GM20431 (cell line): ENCODE measurements around the gene RTP3.
"Not testable (repeated sequence)": the region's sequence is repeated elsewhere in the genome, so short reads cannot be mapped to it uniquely, and the experiment has no call there.

Experiments used
- in situ Hi-C: fragments of 300-500 bp; cut with MseI, MboI; formaldehyde crosslinking; loops from one replicate; pipeline ENCODE4 v1.15.0; 2020; ENCODE audit warnings: low sequenced_read_pairs; ENCODE audit not compliant: unreplicated experiment

RTP3 gene

DNA sequence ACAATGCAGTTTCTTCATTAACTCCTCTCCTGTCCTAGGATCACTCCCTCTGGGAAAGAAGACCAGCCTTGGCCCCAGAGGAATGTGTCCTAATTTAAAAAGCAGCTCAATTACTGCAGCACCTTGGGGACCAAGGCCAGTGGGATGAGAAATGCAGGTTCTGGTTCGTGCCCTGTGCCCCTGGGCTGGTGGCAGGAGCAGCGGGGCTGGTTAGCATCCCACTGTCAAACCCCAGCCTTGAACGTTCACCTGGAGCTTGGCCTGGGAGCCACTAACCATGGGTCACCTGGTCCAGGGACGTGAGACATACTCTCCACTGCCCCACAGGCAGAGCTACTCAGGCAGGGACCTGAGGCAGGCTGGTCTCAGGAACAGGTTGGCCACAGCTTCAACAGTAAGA lies 8.4 kb upstream of the RTP3 start:
- in situ Hi-C loops = loop anchor here (10.0 kb wide), 1 partner anchor 135 kb away; no protein-coding TSS in a partner anchor

DNA sequence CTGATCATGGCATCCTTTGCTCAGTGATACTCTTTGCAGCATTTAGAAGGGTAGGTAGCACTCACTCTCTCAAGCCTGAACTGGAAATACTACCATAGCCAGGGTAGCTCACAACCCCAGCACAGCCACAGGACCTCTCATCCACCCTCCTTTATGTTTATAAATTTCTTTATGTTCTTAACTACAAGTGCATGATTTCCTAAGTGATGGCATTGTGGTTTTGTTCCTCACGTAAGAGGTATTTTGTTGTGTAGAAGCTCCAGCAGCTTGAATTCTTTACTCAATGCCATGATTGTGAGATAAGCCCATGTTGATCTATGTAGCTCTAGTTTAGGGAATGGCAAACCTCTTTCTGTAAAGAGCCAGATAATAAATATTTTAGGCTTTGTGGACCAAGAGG lies 7.9 kb upstream of the RTP3 start:
- in situ Hi-C loops = loop anchor here (10.0 kb wide), 1 partner anchor 135 kb away; no protein-coding TSS in a partner anchor

DNA sequence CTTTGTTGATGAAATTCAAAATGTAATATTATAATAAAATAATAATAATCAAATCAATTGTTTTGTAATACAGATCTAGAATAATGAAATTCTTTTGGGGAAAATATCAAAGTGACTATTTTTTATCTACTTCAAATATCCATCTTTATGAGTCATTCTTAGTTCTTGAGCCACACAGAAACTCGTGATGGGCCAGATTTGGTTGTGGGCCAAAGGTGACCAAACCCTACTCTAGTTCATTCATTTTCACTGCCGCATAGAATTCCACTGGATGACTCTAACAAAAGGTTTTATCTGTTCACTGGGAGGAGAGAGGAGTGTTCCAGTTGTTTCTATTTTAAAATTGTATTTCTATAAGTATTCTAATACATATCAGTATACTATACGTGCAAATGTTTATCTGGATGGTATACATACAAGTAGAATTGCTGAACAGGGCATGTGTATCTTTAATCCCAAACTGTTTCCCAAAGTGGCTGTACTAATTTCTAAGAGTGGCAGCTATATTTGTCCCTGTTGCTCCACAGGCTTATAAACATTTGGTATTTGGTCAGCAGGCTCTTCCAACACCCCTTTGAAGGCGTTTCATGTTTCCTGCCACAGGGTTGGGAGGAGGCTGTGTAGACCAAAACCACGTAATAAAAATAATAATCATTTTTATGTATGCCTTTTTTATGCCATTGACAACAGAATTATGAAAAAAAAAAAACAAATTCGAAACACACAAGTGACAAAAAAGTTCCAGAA lies 7.3 kb upstream of the RTP3 start:
- in situ Hi-C loops = no loop called here

DNA sequence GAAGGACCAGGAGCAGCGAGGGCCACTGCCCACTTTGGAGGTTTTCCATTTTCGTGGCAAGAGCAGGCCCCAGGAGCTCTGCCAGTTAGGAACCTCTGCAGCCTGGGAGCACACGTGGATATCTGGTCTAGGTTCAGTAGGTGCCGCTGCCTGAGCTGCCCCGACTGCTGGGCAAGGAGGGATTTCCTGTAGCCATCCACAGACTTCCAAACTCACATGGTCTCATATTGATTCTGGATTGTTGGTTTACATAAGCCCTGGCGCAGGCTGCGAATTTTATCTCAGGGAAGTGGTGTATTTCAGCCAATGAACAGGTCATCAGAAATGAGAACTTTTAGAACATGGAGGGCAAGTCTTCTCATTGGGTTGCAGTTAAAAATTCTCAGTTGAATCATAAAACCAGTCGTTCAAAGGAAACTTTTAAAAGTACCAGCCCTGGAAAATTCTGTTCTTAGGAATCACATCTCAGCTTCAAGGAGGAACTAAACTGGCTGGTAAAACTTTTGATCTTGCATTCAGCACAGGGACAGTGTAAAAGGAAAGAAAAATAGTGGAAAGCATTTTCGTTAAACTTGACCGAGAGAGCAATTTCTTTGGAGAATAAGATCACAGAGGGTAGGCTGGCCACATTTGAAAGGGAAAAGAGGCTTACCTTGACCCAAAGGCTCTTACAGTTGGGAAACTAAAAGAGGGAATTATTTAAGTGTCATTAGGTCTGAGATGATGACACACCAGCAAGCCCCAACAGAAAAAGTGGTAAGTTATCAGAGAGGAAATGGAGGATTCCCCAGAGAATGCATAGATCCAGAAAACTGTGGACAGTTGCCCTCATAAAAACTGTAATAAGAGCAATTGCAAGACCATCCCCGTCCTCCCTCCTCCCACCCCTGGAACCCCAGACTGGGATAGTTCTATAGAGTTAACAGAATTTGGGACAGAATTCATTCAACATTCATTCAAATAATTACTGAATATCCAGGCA lies 6.4 kb upstream of the RTP3 start:
- in situ Hi-C loops = no loop called here

DNA sequence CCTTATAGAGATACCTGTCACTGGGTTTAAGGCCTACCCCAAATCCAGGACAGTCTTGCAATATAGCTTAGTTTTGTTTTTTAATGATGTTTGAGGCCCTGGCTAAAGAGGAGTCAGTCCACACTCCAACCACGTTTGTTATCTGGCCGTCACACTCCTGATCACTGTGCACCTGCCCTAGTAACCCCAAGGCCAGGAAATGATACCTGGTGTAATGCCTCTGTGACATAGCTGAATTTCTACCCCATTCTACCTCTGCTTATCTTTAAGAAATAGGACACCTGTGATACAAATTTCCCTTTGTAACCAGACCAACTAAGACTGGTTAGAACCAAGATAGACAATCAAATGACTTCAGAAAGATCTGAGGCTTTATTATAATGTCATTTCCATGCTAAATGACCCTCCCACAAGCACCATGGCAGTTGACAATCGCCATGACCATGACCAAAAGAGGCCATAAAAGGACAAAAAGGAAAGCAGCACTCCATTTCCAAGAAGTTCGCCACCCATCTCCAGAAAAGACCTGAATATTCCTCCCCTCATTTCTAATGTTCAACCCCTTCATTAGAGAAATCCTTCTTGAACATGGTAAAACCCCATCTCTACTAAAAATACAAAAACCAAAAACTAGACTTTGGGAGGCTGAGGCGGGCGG lies 4.8 kb upstream of the RTP3 start:
- in situ Hi-C loops = no loop called here

DNA sequence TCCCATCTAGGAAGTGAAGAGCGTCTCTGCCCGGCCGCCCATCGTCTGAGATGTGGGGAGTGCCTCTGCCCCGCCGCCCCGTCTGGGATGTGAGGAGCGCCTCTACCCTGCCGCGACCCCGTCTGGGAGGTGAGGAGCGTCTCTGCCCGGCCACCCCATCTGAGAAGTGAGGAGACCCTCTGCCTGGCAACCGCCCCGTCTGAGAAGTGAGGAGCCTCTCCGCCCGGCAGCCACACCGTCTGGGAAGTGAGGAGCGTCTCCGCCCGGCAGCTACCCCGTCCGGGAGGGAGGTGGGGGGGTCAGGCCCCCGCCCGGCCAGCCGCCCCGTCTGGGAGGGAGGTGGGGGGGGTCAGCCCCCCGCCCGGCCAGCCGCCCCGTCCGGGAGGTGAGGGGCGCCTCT lies 3.3 kb upstream of the RTP3 start:
- in situ Hi-C loops = not testable (repeated sequence)

DNA sequence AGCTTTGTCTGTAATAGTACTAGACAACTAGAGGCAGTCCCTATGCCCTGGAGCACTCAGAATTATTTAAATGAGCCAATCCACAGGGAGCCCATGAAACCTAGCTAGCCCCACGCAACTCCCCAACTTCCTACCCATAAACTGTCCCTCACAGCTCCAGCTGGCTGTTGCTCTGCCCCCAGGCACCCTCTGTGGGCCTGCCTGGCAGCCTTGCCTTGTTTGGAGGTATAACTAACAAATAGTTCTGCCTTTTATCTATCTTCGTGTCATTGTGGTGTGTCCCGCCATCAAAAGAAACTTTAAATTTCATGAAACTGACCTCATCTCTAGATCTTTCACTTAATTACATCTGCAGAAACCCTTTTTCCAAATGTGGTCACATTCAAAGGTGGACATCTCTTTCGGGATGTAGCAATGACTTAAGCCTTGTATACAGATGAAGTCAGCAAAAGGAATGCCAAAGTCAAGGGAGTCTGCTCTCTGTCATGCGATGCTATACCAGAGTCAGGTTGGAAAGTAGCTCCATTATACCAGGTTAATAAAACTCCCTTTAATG lies 1.8 kb upstream of the RTP3 start:
- in situ Hi-C loops = no loop called here

DNA sequence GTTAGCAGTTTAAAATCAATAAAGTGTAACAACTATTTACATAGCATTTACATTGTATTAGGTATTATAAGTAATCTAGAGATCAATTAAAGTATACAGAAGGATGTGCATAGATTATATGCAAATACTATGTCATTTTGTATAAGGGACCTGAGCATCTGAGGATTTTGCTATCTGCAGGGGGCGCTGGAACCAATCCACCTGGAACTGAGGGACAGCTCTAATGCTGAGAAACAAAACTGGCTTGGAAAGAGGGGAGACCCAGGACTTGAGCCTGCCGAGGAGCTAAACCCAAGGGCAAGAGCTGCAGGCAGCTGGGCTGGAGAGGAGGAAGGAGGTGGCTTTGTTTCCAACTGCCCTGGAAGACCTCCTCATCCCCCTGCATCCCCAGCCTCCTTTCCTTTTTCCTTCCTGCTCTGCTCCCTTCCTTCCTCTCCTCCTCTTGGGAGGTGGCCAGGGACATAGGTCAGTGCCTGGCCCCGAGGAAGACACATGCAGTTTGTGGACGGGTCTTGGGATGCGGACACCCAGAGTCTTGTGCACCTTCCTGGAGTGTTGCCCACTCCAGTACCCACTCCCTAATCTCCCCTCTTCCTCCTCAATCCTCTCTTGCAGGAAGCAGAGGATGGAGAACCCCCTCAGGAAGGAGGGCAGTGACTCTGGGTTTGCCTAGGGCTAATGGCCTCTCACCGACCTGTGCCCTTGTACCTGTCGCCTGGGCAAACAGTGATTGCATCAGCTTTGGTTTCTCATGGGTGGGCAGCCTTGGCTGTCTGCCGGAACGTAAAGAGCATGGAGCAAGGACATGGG lies 825 bp upstream of the RTP3 start:
- in situ Hi-C loops = no loop called here

DNA sequence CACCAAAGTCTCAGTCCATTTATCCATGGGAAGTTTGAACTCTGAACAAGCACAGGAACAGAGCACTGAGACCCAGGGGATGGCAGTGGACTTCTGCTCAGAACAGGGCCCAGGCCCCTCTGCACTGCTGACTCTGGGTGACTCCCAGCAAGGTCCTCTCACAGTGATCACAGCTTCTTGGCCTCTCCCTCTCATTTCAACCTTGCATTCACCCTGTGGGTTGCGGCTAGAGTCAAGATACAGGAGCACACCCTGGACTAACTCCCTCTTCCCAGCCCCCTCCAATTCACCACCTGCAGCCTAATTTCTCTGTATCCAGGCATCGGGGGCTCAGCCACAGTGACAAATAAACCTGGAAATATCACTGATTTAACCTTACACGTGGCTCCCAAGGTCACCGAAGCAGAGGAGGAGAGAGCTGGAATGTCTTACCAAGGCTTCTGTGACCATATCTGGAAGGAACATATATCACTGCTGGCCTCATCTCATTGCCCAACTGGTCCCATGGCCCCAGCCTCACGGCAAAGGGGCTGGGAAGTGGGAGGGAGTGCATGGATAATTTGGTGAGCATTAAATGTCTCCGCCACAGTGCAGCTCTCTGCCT lies 1.2 kb downstream of the RTP3 start:
- in situ Hi-C loops = no loop called here

DNA sequence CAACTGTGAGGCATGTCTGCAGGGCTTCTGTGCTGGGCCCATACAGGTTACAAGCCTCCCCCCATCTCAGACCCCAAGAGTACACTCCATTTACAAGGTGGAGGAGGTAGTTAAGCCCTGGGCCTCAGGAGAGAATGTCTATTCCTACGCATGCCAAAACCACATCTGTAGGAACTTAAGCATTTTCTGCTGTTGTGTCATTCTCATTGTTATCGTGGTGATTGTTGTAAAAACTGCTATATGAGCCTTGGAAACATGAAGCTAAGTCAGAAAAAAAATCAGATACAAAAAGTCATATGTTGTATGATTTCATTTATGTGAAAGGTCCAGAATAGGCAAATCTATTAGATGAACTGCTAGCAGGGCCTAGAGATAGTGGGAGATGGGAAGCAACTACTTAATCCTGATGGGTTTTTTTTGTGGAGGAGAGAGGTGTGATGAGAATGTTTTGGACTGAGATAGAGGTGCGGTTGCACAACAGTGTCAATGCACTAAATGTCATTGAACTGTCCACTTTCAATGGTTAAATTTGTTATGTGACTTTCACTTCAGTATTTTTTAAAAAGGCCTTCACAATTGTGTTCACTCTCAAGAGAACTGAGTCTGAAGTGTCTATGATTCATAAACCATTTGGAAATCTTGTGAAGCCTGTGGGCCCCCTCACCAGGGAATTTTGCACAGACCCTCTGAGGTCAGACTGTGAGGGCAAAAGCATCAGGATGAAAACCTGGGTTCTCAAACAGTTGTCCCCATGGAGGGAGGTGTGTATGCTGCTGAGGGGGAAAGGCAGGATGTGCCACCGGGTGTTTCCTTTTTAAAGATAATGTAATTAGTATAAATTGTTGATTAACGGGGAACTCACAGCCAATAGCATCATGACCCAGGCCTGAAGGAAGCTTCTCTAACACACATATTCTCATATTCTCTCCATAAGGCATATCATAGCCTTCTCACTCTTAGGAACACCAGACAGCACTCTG lies 3.2 kb downstream of the RTP3 start:
- in situ Hi-C loops = no loop called here

DNA sequence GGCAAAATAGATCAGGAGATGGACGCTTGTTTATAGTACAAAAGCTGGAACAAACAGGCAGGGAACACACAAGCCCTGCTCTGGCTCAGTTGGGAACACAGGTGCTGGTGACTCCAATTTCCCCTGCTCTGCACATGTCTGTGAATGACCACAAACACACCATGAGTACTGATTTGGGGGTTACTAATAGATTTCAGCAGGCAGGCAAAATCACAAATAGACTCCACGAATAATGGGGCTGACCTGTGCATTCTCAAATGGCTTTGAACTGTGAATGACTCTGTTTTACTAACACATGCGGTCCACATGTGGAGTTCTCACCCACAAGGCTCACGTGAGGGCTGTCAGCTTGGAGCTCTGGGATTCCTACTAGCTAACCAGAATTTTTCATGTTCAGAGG lies 3.9 kb downstream of the RTP3 start:
- in situ Hi-C loops = no loop called here

DNA sequence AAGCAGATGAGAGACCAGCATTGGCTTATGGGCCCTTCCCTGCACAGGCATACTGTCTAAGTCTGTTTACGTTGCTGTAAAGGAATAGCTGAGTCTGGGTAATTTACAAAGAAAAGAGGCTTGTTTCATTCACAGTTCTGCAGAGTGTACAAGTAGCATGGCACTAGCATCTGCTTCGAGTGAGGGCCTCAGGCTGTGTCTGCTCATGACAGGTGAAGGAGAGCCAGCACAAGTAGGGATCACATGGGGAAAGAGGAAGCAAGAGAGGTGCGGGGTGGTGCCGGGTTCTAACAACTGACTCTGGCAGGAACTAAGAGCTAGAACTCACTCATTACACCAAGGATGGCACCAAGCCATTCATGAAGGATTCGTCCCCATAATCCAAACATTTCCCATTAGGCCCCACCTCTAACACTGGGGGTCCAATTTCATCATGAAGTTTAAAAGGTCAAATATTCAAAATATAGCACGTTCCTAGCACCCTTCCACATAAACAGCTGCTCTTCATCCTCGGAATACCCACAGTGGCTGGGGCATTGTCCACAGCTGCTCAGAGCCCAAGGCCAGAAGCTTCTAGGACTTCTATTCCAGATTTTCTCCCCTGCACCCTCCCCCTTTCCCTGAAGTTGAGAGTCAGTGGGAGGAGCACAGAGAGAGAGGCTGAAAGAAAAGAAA lies 5.6 kb downstream of the RTP3 start:
- in situ Hi-C loops = no loop called here

DNA sequence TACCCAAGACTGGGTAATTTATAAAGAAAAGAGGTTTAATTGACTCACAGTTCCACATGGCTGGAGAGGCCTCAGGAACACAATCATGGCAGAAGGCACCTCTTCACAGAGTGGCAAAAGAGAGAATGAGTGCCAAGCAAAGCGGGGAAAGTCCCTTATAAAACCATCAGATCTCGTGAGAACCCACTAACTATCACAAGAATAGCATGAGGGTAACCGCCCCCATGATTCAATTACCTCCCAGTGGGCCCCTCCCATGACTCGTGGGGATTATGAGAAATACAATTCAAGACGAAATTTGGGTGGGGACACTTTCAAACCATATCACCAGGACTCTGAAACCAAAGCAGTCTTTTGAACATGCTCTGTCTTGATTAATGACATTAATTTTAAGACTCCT lies 7.0 kb downstream of the RTP3 start:
- in situ Hi-C loops = no loop called here

DNA sequence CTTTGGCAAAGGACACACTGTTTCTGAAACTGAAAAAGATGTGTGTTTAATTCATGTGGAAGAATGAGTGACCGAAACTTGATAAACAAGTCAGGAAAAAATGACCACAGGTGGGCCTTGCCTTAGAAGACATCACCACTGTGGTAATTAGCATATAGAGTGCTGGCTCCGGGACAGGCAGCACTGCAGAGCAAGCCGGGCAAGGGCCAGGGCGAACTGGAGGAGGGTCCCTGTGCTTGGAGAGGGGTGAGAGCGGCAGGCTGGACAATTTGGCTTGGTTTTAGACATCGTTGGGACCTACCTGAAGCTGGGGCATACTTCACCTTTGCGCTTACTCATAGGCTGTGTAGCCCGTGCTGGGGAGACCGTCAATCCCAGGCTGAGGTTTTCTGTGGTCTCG lies 8.2 kb downstream of the RTP3 start:
- in situ Hi-C loops = no loop called here

DNA sequence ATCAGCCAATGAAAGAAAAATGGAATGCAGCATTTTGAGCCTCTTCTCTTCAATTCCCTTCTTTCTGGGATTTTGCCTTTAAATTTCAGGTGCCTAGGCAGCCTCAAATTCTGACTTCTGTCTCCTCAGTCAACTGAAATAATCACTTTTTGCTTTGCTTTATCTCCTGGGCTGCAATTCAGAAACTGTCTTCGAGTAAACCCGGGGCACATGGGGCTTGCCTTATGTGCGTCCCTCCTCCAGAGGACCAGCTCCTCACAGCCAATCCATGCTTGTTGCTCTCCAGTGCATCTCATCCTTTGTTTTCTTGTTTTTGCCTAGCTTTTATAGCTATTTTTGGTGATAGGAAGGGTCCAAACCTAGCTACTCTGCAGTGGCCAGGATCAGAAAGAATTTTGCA lies 8.8 kb downstream of the RTP3 start:
- in situ Hi-C loops = no loop called here

DNA sequence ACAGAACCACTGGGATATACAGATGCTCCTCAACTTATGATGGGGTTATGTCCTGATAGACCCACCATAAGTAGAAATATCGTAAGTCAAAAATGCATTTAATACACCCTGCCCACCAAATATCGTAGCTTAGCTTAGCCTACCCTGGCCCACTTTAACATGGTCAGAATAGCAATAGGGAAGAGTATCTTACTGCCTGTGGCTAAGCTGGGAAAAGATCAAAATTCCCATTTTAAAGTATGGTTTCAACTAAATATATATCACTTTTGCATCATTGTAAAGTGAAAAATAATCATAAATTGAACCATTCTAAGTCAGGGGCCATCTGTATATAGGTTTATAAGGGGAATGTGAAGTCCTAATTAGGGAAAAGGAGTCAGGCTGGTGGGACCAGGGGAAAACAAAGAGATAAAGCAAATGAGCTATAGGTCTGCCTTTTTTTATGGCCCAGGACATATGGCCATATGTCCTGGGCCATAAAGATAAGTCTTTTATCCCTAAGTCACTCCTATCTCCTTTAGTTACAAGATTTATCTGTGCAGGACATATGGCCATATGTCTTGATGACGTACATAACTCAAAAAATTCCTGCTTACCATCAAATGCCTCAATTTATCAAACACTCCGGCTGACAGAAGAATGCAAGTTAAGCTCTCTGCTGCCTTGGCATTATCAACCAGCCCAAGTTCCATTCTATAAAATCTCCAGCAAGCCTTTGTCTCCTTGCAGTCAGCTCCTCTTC lies 11.2 kb downstream of the RTP3 start:
- in situ Hi-C loops = no loop called here

DNA sequence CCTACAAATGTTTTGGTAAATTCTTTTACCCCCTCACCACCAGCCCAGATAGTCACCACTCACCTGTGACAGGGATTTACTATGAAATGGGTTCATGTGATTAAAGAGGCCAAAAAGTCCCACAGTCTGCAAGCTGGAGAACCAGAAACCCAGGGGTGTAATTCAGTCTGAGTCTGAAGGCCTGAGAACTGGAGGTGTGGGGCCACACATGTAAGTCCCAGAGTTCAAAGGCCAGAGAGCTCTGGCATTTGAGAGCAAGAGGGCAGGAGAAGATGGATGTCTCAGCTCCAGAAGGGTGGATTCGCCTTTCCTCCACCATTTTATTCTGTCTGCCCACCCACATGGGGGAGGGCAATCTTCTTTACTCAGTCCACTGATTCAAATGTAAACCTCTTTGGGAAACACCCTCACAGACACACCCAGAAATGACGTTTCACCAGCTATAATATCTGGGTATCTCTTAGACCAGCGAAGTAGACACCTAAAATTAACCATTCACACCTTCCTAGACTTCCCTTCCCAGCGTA lies 11.9 kb downstream of the RTP3 start:
- in situ Hi-C loops = no loop called here
